ENCODE data around the gene TNRC6B.

DNA sequence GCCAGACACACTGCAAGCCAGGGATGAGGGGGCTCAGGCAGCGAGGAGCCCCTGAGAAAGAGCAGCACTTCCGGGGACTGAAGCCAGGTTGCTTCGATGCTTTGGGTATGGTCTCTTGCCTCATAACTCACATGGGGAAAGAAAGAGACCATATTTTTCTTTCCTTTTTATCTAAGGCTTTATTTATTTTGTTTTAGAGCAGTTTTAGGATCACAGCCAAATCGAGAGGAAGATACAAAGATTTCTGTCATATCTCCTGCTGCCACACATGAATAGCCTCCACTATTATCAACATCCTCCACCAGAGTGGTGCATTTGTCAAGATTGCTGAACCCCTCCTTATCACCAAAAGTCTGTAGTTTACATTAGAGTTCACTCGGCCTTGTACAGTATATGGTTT lies 144.3 kb downstream of the TNRC6B start:
- TF ChIP-seq EZH2 (IDR thresholded peaks at IDR 0.05): no peak
- TF ChIP-seq, protein P1, sequence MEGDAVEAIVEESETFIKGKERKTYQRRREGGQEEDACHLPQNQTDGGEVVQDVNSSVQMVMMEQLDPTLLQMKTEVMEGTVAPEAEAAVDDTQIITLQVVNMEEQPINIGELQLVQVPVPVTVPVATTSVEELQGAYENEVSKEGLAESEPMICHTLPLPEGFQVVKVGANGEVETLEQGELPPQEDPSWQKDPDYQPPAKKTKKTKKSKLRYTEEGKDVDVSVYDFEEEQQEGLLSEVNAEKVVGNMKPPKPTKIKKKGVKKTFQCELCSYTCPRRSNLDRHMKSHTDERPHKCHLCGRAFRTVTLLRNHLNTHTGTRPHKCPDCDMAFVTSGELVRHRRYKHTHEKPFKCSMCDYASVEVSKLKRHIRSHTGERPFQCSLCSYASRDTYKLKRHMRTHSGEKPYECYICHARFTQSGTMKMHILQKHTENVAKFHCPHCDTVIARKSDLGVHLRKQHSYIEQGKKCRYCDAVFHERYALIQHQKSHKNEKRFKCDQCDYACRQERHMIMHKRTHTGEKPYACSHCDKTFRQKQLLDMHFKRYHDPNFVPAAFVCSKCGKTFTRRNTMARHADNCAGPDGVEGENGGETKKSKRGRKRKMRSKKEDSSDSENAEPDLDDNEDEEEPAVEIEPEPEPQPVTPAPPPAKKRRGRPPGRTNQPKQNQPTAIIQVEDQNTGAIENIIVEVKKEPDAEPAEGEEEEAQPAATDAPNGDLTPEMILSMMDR (IDR thresholded peaks at IDR 0.05): no peak

Measured in neural progenitor cell (in vitro differentiated cells).